Measurements from ENCODE around the gene ZDHHC20.

DNA sequence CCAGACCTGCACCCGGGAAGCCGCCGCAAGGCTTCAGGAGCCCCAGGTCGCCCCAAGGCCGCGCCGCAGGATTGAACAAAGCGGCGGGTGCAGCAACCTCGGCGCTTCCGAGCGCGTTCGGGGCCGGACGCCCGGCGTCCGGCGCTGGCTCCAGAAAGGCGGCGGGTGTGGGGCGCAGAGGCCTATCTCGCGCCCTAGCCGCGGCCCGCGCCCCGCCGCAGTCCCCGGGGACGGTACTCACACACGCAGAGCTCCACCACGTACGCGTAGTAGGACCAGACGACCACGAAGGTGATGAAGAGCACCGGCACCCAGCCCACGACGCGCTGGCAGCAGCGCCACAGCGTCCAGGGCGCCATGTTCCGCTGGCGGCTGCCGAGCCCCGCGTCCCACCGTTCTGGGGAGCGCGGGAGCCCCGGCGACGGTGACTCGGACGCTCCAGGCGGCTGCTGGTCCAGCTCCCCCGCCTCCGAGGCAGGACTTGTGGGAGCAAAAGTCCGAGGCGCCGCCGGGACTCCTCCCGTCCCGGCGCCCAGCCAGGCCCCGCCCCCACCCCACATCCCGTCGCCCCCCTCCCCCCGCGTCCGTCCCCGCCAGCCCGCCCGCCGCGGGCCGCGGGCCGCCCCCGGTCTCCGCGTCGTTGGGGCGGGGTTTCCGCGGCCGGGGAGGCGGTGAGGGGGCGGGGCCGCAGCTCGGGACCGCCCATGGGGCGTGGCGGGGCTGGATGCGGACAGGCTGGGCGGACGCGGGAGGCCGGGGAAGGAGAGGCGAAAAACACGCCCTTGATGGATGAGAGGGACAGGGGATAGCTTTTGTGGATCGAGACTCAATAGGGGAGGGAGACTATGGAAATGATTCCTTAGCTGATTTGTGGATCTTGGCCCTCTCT lies at the start of gene ZDHHC20:
- TF ChIP-seq FOXK1 (CRISPR knock-in tag; IDR thresholded peaks at IDR 0.05) (peak; percentile 26; the same call in 1 of the 2 replicates), ELF4 (CRISPR knock-in tag; IDR thresholded peaks at IDR 0.05; ENCODE audit: low read depth) (no peak), NR3C1 (CRISPR knock-in tag; conservative IDR thresholded peaks at IDR 0.05; ENCODE audit: low read depth) (0 out of 2 replicates have a peak, but pooled peaks have one; percentile 41), ZNF121 (CRISPR knock-in tag; IDR thresholded peaks at IDR 0.05) (no peak), CBFB (CRISPR knock-in tag; IDR thresholded peaks at IDR 0.05; ENCODE audit: low read depth) (no peak), IRF2 (CRISPR knock-in tag; IDR thresholded peaks at IDR 0.05; ENCODE audit: borderline replicate concordance, low read depth) (no peak)
- TF ChIP-seq, protein P1, sequence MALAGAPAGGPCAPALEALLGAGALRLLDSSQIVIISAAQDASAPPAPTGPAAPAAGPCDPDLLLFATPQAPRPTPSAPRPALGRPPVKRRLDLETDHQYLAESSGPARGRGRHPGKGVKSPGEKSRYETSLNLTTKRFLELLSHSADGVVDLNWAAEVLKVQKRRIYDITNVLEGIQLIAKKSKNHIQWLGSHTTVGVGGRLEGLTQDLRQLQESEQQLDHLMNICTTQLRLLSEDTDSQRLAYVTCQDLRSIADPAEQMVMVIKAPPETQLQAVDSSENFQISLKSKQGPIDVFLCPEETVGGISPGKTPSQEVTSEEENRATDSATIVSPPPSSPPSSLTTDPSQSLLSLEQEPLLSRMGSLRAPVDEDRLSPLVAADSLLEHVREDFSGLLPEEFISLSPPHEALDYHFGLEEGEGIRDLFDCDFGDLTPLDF (CRISPR knock-in tag; IDR thresholded peaks at IDR 0.05) = no peak
- TF ChIP-seq, protein P2, sequence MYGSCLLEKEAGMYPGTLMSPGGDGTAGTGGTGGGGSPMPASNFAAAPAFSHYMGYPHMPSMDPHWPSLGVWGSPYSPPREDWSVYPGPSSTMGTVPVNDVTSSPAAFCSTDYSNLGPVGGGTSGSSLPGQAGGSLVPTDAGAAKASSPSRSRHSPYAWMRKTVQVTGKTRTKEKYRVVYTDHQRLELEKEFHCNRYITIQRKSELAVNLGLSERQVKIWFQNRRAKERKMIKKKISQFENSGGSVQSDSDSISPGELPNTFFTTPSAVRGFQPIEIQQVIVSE (CRISPR knock-in tag; IDR thresholded peaks at IDR 0.05; ENCODE audit: borderline replicate concordance) = no peak
- TF ChIP-seq, protein P3, sequence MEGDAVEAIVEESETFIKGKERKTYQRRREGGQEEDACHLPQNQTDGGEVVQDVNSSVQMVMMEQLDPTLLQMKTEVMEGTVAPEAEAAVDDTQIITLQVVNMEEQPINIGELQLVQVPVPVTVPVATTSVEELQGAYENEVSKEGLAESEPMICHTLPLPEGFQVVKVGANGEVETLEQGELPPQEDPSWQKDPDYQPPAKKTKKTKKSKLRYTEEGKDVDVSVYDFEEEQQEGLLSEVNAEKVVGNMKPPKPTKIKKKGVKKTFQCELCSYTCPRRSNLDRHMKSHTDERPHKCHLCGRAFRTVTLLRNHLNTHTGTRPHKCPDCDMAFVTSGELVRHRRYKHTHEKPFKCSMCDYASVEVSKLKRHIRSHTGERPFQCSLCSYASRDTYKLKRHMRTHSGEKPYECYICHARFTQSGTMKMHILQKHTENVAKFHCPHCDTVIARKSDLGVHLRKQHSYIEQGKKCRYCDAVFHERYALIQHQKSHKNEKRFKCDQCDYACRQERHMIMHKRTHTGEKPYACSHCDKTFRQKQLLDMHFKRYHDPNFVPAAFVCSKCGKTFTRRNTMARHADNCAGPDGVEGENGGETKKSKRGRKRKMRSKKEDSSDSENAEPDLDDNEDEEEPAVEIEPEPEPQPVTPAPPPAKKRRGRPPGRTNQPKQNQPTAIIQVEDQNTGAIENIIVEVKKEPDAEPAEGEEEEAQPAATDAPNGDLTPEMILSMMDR (IDR thresholded peaks at IDR 0.05) = no peak
- TF ChIP-seq, protein P4, sequence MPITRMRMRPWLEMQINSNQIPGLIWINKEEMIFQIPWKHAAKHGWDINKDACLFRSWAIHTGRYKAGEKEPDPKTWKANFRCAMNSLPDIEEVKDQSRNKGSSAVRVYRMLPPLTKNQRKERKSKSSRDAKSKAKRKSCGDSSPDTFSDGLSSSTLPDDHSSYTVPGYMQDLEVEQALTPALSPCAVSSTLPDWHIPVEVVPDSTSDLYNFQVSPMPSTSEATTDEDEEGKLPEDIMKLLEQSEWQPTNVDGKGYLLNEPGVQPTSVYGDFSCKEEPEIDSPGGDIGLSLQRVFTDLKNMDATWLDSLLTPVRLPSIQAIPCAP (CRISPR knock-in tag; IDR thresholded peaks at IDR 0.05) = no peak
- TF ChIP-seq, protein P5, sequence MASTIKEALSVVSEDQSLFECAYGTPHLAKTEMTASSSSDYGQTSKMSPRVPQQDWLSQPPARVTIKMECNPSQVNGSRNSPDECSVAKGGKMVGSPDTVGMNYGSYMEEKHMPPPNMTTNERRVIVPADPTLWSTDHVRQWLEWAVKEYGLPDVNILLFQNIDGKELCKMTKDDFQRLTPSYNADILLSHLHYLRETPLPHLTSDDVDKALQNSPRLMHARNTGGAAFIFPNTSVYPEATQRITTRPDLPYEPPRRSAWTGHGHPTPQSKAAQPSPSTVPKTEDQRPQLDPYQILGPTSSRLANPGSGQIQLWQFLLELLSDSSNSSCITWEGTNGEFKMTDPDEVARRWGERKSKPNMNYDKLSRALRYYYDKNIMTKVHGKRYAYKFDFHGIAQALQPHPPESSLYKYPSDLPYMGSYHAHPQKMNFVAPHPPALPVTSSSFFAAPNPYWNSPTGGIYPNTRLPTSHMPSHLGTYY (CRISPR knock-in tag; IDR thresholded peaks at IDR 0.05) = no peak
- TF ChIP-seq, protein P6, sequence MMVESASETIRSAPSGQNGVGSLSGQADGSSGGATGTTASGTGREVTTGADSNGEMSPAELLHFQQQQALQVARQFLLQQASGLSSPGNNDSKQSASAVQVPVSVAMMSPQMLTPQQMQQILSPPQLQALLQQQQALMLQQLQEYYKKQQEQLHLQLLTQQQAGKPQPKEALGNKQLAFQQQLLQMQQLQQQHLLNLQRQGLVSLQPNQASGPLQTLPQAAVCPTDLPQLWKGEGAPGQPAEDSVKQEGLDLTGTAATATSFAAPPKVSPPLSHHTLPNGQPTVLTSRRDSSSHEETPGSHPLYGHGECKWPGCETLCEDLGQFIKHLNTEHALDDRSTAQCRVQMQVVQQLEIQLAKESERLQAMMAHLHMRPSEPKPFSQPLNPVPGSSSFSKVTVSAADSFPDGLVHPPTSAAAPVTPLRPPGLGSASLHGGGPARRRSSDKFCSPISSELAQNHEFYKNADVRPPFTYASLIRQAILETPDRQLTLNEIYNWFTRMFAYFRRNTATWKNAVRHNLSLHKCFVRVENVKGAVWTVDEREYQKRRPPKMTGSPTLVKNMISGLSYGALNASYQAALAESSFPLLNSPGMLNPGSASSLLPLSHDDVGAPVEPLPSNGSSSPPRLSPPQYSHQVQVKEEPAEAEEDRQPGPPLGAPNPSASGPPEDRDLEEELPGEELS (CRISPR knock-in tag; IDR thresholded peaks at IDR 0.05) = no peak

Data from WTC11 (cell line).